Epithelial cell of esophagus (primary cell): ENCODE results near the gene TINAGL1.

Source experiments
- DNase-seq: peaks from one replicate; pipeline ENCODE4 v3.0.0; 2010; ENCODE audit warnings: low read depth
- H3K4me3 ChIP-seq: 2 replicates; pipeline ENCODE4 v1.5.1; 2011; ENCODE audit warnings: mild to moderate bottlenecking, low read length, control low read depth
- TF ChIP-seq, protein P1 (sequence below): IDR thresholded peaks from 2 replicates; pipeline ENCODE4 v1.5.1; 2011; ENCODE audit warnings: low read depth, mild to moderate bottlenecking, low read length, control low read depth, inconsistent platforms; ENCODE audit not compliant: insufficient read depth; ENCODE audit errors: missing control alignments

The TINAGL1 gene

DNA sequence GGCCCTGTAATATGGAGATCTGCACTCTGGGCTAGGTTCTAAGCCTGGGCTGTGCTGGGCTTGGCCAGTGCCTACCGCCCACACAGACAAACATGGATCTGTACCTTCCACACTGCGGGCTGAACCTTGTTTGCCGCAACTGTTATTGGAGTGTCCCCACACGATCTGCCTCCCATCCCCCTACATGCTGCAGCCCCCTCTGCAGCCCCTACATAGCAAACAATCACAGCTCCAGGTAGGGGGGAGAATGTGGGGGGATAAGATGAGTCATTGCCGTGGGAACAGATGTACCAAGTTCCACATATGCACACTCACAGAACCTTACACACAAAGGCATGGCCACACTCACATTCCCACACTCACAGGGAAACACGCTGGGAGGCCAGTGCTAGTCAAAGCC, 39.1 kb downstream of the TINAGL1 start:
- no peak for DNase-seq
- no peak overlapping the region for H3K4me3 ChIP-seq
- TF ChIP-seq, protein P1, sequence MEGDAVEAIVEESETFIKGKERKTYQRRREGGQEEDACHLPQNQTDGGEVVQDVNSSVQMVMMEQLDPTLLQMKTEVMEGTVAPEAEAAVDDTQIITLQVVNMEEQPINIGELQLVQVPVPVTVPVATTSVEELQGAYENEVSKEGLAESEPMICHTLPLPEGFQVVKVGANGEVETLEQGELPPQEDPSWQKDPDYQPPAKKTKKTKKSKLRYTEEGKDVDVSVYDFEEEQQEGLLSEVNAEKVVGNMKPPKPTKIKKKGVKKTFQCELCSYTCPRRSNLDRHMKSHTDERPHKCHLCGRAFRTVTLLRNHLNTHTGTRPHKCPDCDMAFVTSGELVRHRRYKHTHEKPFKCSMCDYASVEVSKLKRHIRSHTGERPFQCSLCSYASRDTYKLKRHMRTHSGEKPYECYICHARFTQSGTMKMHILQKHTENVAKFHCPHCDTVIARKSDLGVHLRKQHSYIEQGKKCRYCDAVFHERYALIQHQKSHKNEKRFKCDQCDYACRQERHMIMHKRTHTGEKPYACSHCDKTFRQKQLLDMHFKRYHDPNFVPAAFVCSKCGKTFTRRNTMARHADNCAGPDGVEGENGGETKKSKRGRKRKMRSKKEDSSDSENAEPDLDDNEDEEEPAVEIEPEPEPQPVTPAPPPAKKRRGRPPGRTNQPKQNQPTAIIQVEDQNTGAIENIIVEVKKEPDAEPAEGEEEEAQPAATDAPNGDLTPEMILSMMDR = no peak

DNA sequence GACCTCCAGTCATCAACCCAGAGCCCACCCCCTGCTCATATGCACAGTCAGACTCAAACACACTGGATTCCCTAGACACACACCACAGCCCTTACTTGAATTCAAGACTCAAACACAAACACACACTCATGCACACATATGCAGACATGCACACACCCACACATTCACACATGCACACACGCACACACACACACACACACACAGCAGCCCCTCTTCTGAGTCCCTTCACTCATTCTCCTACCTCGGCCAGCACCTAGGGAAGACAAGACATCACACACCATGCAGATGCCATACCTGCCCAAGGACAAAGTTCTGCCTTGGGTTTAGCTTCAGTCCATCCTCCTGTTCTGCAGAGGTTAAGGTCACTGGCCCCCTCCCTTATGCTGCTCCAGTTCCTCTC, 39.6 kb downstream of the TINAGL1 start:
- TF ChIP-seq, protein P1 = no peak
- DNase-seq = no peak

GRCh38 chr1:31617218-31617915, 41.1 kb downstream of the TINAGL1 start, which contains the start of gene HCRTR1:
Gene HCRTR1 (plus strand): TSS chr1:31617689. CDS start chr1:31619193, 1,504 bp downstream.
- TF ChIP-seq, protein P1 = no peak
- DNase-seq = no peak
- H3K4me3 ChIP-seq = peak within 1 kb of the TSS; percentile 41

More for the DNA sequence above, 39.6 kb downstream of the TINAGL1 start:
- no peak overlapping the region for H3K4me3 ChIP-seq

- peak overlapping the region; percentile 41 for H3K4me3 ChIP-seq
- TF ChIP-seq, protein P1 = peak; percentile 62
- DNase-seq = peak; percentile 36
These were observed 41.8 kb downstream of the TINAGL1 start for GRCh38 chr1:31617916-31618746.

- TF ChIP-seq, protein P1 = no peak
- DNase-seq = no peak
- no peak overlapping the region for H3K4me3 ChIP-seq
These were observed 42.9 kb downstream of the TINAGL1 start for GRCh38 chr1:31618916-31619846.

DNA sequence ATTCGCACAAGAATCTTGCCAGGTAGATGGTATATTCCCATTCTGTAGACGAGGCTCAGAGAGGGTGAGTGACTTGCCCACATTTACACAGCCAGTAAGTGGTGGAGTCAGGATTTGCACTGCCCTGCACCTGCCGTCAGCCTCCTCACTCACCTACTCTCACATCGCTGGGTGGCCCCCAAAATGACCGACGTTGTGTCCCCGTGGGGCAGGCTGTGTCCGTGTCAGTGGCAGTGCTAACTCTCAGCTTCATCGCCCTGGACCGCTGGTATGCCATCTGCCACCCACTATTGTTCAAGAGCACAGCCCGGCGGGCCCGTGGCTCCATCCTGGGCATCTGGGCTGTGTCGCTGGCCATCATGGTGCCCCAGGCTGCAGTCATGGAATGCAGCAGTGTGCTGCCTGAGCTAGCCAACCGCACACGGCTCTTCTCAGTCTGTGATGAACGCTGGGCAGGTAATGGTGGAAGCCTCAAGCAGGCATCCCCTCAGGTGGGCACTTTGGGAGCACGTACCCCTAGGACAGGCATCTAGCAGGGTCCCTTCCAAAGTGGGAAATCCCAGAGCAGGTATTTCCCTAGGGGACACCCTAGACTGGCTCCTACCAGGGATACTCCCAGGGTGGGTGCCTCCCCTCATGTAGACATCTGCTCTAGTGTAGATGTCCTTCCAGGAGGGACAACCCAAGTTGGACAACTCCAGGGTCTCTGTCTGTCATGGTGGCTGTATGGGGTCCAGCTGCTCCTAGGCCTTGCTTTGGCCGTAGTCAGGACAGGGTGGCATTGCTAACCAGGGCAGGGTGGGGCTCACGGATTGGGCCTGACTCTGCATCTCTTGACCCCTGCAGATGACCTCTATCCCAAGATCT, 44.5 kb downstream of the TINAGL1 start:
- H3K4me3 ChIP-seq = no peak overlapping the region
- no peak for DNase-seq
- TF ChIP-seq, protein P1 = no peak
